Motor neuron (in vitro differentiated cells): ENCODE measurements around the gene MUC5B. TPM values are rescaled to one million over a fixed set of nuclear protein-coding genes. Genes with fewer than 3 reads are reported as not detected.
"Not testable (repeated sequence)": the region's sequence is repeated elsewhere in the genome, so short reads cannot be mapped to it uniquely, and the experiment has no call there.

ENCODE experiments used
- ATAC-seq, 8 experiments: fragments of 200-7000 bp; cut with Tn5 transposase; replicated peaks in 6 of 8; 2 replicates each; pipeline ENCODE4 v1.8.0; 2021; ENCODE audit warnings: mild to moderate bottlenecking in 8 of 8, moderate library complexity in 8 of 8
- H3K27ac ChIP-seq, 2 donors: fragments of 250-450 bp; sonication (Bioruptor Pico); 2 replicates each; pipeline ENCODE4 v1.9.0; 2021; ENCODE audit warnings: antibody characterized with exemption in 2 of 2, mild to moderate bottlenecking in 2 of 2, moderate library complexity in 1 of 2
- H3K4me1 ChIP-seq, 2 donors: fragments of 250-450 bp; sonication (Bioruptor Pico); replicated peaks in 1 of 2; 2 replicates each; pipeline ENCODE4 v1.6.1; 2021; ENCODE audit warnings: antibody characterized with exemption in 2 of 2, mild to moderate bottlenecking in 2 of 2, moderate library complexity in 1 of 2
- H3K4me3 ChIP-seq, 5 donors: fragments of 250-450 bp; sonication (Bioruptor Pico); 2 replicates each; pipeline ENCODE4 v1.9.0; 2021; ENCODE audit warnings: antibody characterized with exemption in 5 of 5, mild to moderate bottlenecking in 5 of 5, moderate library complexity in 4 of 5
- WGBS, 10 experiments: fragments of 450-650 bp; shearing (Covaris generic); methylation state at CpG; one replicate each; pipeline ENCODE4 v1.0.0; 2022; 5-methylcytosine and 5-hydroxymethylcytosine counted together
- in situ Hi-C, 9 experiments: fragments of 400-800 bp; cut with MboI; loops; one replicate each; pipeline ENCODE4 v1.15.0; 2021; ENCODE audit warnings: low sequenced_read_pairs in 9 of 9, low pct_unique_long_range_greater_than_20kb in 2 of 9; ENCODE audit not compliant: unreplicated experiment in 9 of 9
- total RNA-seq, 8 experiments: library from RNA; unstranded; fragments of 300-600 nt; gene quantifications; 2 replicates each; pipeline versions ENCODE4 v1.2.3 to v1.2.4, GENCODE V29; 2022

MUC5B gene
- total RNA-seq, 8 experiments from 2014 or later = under 0.01 to 4.7 (median 0.85) TPM

DNA sequence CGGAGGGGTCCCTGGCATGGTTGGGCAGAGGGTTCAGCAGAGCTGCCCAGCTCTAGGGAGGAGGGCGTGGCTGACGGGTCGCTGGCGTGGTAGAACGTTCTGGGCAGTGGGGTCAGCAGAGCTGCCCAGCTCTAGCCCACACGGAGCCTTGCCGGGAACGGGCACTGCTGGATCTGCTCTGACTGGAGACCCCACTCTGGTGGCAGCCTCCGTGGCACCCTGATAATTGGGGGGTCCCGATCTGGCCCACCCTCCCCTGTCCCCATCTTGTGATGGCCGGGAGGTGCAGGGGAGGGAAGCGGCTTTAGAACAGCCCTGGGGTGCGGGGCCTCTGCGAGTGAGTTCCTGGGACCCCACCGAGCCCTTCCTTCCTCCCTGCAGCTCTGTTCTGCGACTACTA, 43.2 kb upstream of the MUC5B start:
- Histone ChIP-seq H3K4me3 (no peak overlapping the region), H3K27ac (no peak overlapping the region), H3K4me1 (no peaks in the 10 kb centered on the region)
- in situ Hi-C loops = no loop called here
- 30 to 87% (median 83%) methylated on average over 2 to 6 of the region's 17 CpGs; no CpG with 5 or more reads in 7 of the 10 experiments for WGBS, 10 experiments
- ATAC-seq = no peak

DNA sequence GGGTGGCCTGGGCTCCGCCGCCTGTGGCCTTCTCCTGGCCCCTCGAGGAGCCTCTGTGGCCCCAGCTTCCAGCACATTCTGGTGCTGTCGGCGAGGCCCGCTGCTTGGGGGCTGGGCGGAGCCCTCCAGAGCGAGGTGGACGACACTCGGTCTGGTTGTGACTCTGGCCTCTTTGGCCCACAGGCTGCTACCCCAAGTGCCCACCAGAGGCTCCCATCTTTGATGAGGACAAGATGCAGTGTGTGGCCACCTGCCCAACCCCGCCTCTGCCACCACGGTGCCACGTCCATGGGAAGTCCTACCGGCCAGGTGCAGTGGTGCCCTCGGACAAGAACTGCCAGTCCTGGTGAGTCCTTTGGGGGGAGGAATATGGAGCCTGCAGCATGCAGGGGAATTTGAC, 42.7 kb upstream of the MUC5B start:
- in situ Hi-C loops = no loop called here
- Histone ChIP-seq H3K4me3 (no peak overlapping the region), H3K4me1 (no peaks in the 10 kb centered on the region), H3K27ac (no peak overlapping the region)
- no peak for ATAC-seq
- WGBS, 10 experiments = 53% methylated on average over 3 of the region's 15 CpGs; no CpG with 5 or more reads in 9 of the 10 experiments

DNA sequence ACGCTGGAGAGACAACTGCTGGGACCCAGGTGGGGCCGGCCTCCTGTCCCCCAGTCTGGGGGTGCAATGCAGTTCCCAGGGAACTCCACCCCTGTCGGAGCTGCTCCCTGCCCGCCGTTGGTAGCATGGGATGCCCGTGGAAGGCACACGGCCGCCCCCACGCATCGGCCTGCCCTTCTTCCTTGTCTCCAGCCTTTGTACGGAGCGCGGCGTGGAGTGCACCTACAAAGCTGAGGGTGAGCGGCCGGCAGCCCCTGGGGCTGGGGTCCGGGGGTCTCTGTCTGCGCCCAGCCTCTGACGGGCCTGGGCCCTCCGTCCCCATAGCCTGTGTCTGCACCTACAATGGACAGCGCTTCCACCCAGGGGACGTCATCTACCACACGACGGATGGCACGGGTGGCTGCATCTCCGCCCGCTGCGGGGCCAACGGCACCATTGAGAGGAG, 41.9 kb upstream of the MUC5B start:
- no peaks in the 10 kb centered on the region for H3K4me1 ChIP-seq
- in situ Hi-C loops = no loop called here
- no peak overlapping the region for H3K4me3 ChIP-seq
- no peak overlapping the region for H3K27ac ChIP-seq
- WGBS, 10 experiments = no CpG with 5 or more reads among the region's 29 CpGs
- no peak for ATAC-seq

DNA sequence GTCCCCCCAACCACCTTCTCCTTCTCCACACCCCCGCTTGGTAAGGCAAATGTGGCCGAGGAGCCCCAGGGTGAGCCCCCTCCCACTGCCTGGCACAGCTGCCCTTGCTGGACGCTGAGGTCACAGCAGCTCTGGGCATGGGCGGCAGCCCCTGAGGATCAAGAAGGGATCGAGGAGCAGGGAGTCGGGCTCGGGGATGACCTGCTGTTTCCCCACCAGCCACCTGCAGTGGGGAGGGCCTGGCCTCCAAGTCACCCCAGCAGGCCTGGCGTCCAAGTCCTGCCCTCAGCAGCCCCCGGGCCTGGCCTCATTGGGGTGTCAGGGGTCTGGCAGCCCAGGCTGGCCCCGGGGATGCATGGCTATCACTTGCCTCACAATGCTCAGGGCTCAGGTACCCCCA, 41.4 kb upstream of the MUC5B start:
- no peaks in the 10 kb centered on the region for H3K4me1 ChIP-seq
- ATAC-seq = no peak
- in situ Hi-C loops = no loop called here
- H3K27ac ChIP-seq = no peak overlapping the region
- WGBS, 10 experiments = no CpG with 5 or more reads among the region's 10 CpGs
- H3K4me3 ChIP-seq = no peak overlapping the region

DNA sequence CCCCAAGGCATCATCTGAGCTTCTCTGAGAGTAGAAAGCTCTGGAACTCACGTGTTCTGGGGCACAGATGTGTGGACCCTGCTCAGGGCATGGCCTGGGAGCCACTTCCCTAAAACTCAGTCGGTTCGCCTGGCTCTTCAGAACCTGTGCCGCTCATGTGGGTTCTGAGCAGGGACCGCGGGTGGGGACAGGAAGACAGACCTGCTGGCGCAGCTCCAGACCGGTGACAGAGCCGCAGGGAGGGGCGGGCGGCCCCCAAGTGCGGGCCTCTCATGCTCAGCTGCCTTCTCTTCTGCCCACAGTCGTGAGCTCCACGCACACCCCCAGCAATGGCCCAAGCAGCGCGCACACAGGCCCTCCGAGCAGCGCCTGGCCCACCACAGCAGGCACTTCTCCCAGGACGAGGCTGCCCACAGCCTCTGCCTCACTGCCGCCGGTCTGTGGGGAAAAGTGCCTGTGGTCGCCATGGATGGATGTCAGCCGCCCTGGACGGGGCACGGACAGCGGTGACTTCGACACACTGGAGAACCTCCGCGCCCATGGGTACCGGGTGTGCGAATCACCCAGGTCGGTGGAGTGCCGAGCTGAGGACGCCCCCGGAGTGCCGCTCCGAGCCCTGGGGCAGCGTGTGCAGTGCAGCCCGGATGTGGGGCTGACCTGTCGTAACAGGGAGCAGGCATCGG, 40.9 kb upstream of the MUC5B start:
- no peak overlapping the region for H3K4me3 ChIP-seq
- in situ Hi-C loops = no loop called here
- no peak overlapping the region for H3K27ac ChIP-seq
- WGBS, 10 experiments = 47 to 96% (median 70%) methylated on average over 1 to 5 of the region's 41 CpGs; no CpG with 5 or more reads in 6 of the 10 experiments
- no peaks in the 10 kb centered on the region for H3K4me1 ChIP-seq
- ATAC-seq = no peak

DNA sequence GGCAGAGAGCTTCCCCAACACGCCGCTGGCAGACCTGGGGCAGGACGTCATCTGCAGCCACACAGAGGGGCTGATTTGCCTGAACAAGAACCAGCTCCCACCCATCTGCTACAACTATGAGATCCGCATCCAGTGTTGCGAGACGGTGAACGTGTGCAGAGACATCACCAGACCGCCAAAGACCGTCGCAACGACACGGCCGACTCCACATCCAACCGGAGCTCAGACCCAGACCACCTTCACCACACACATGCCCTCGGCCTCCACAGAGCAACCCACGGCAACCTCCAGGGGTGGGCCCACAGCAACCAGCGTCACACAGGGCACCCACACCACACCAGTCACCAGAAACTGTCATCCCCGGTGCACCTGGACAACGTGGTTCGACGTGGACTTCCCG, 38.7 kb upstream of the MUC5B start:
- H3K27ac ChIP-seq, in situ Hi-C loops, H3K4me1 ChIP-seq, H3K4me3 ChIP-seq, ATAC-seq: not testable (repeated sequence)
- WGBS, 10 experiments = no CpG with 5 or more reads among the region's 22 CpGs

DNA sequence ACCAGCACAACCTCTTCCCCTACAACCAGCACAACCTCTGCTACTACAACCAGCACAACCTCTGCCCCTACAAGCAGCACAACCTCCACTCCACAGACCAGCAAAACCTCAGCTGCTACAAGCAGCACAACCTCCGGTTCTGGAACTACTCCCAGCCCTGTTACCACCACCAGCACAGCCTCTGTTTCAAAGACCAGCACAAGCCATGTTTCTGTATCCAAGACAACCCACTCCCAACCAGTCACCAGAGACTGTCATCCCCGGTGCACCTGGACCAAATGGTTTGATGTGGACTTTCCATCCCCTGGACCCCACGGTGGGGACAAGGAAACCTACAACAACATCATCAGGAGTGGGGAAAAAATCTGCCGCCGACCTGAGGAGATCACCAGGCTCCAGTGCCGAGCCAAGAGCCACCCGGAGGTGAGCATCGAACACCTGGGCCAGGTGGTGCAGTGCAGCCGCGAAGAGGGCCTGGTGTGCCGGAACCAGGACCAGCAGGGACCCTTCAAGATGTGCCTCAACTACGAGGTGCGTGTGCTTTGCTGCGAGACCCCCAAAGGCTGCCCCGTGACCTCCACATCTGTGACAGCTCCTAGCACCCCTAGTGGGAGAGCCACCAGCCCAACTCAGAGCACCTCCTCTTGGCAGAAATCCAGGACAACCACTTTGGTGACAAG, 34.3 kb upstream of the MUC5B start:
- 0 to 67% (median 30%) methylated on average over 1 of the region's 15 CpGs; no CpG with 5 or more reads in 6 of the 10 experiments for WGBS, 10 experiments
- H3K4me3 ChIP-seq, H3K4me1 ChIP-seq, ATAC-seq, H3K27ac ChIP-seq, in situ Hi-C loops: not testable (repeated sequence)

DNA sequence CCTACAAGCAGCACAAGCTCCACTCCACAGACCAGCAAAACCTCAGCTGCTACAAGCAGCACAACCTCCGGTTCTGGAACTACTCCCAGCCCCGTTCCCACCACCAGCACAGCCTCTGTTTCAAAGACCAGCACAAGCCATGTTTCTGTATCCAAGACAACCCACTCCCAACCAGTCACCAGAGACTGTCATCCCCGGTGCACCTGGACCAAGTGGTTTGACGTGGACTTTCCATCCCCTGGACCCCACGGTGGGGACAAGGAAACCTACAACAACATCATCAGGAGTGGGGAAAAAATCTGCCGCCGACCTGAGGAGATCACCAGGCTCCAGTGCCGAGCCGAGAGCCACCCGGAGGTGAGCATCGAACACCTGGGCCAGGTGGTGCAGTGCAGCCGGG, 33.0 kb upstream of the MUC5B start:
- H3K4me3 ChIP-seq, ATAC-seq, H3K4me1 ChIP-seq, H3K27ac ChIP-seq, in situ Hi-C loops: not testable (repeated sequence)
- no CpG with 5 or more reads among the region's 12 CpGs for WGBS, 10 experiments

DNA sequence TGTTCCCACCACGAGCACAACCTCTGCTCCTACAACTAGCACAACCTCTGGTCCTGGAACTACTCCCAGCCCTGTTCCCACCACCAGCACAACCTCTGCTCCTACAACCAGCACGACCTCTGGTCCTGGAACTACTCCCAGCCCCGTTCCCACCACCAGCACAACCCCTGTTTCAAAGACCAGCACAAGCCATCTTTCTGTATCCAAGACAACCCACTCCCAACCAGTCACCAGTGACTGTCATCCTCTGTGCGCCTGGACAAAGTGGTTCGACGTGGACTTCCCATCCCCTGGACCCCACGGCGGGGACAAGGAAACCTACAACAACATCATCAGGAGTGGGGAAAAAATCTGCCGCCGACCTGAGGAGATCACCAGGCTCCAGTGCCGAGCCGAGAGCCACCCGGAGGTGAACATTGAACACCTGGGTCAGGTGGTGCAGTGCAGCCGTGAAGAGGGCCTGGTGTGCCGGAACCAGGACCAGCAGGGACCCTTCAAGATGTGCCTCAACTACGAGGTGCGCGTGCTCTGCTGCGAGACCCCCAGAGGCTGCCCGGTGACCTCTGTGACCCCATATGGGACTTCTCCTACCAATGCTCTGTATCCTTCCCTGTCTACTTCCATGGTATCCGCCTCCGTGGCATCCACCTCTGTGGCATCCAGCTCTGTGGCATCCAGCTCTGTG, 30.9 kb upstream of the MUC5B start:
- H3K4me1 ChIP-seq, ATAC-seq, in situ Hi-C loops, H3K27ac ChIP-seq, H3K4me3 ChIP-seq: not testable (repeated sequence)
- WGBS, 10 experiments = 42 to 82% methylated on average over 5 to 6 of the region's 22 CpGs; no CpG with 5 or more reads in 8 of the 10 experiments

DNA sequence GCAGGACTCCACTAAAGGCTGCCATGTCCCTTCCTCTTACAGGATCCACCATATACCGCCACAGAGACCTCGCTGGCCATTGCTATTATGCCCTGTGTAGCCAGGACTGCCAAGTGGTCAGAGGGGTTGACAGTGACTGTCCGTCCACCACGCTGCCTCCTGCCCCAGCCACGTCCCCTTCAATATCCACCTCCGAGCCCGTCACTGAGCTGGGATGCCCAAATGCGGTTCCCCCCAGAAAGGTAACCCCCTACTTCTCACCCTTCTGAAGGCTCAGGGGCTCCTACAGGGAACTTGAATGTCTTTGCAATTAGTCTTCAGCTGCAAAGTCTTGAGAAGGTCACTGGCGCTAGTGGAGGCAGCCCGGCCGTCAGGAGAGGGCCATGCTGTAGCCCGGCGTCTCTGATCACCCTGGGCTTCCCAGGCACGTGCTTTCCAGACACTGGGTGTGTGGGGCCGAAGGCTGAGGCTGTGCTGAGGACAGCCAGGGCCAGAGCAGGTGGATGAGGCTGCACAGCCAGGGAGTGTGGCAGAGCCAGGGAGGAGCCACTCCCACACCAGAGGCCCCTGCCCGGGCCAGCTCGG, 30.0 kb upstream of the MUC5B start:
- no peak overlapping the region for H3K27ac ChIP-seq
- H3K4me1 ChIP-seq = no peaks in the 10 kb centered on the region
- ATAC-seq = no peak
- WGBS, 10 experiments = 55 to 93% (median 75%) methylated on average over 2 to 7 of the region's 17 CpGs; no CpG with 5 or more reads in 5 of the 10 experiments
- in situ Hi-C loops = no loop called here
- no peak overlapping the region for H3K4me3 ChIP-seq

DNA sequence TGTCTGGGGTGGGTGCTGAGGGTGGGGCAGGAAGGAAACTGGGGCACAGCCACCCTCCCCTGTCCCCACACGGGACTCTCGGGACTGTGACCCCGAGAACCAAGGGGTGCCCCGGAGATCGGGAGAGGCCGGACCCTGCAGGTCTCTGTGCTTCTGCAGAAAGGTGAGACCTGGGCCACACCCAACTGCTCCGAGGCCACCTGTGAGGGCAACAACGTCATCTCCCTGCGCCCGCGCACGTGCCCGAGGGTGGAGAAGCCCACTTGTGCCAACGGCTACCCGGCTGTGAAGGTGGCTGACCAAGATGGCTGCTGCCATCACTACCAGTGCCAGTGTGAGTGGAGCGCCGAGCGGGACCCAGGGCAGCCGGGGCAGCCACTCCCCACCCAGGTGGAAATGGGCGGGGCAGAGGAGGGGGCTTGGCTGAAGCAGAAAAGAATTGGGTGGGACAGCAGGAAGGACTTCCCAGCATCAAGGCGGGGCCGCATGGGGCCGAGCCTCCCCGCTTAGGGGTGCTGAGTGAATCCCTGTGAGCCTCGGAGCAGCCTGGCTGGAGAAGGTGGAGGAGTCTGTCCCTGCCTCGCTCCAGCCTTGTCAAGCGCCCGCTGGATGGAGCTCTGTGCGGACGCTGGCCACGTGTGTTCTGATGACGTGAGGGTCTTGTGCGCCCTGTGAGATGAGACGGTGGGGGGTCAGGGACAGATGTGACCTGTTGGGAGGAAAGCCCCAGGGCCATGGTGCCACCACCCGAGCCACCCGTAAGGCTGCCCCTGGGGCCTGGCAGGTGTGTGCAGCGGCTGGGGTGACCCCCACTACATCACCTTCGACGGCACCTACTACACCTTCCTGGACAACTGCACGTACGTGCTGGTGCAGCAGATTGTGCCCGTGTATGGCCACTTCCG, 29.3 kb upstream of the MUC5B start:
- H3K4me1 ChIP-seq = no peaks in the 10 kb centered on the region
- 67 to 80% (median 72%) methylated on average over 1 to 15 of the region's 43 CpGs; no CpG with 5 or more reads in 7 of the 10 experiments for WGBS, 10 experiments
- ATAC-seq = no peak
- no peak overlapping the region for H3K27ac ChIP-seq
- no peak overlapping the region for H3K4me3 ChIP-seq
- in situ Hi-C loops = no loop called here

DNA sequence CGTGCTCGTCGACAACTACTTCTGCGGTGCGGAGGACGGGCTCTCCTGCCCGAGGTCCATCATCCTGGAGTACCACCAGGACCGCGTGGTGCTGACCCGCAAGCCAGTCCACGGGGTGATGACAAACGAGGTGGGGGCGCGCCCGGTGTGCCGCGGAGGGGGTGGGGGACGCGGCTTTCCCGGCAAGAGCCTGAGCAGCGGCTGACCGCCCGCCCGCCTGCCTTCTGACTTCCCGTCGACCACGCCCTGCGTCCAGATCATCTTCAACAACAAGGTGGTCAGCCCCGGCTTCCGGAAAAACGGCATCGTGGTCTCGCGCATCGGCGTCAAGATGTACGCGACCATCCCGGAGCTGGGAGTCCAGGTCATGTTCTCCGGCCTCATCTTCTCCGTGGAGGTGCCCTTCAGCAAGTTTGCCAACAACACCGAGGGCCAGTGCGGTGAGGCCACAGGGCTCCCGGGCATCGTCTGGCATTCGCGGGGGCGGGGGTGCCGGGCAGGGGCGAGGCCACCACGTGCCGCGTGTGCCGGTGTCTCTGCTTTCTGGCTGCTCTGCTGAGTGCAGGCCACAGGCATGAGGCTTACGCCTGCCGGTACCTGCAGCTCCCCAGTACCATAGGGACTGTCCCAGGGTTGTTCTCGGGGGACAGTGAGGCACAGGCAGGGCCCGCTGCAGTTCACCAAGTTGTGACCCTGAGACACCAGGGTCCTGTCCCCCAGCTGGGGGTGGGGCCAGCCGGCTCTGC, 28.5 kb upstream of the MUC5B start:
- no peak overlapping the region for H3K4me3 ChIP-seq
- WGBS, 10 experiments = 91 to 97% methylated on average over 6 to 29 of the region's 59 CpGs; no CpG with 5 or more reads in 8 of the 10 experiments
- ATAC-seq = no peak
- H3K27ac ChIP-seq = no peak overlapping the region
- no peaks in the 10 kb centered on the region for H3K4me1 ChIP-seq
- in situ Hi-C loops = no loop called here
